WTC11 (cell line): Measurements from ENCODE around the gene CLPSL1. TPM values are rescaled to one million over a fixed set of nuclear protein-coding genes. Genes with fewer than 3 reads are reported as not detected.

Source experiments
- ATAC-seq: fragments of 200-7000 bp; cut with Tn5 transposase; 2 replicates; pipeline ENCODE4 v1.10.0; 2021; ENCODE audit warnings: mild to moderate bottlenecking, moderate library complexity
- Bru-seq: library from RNA; stranded (reverse); fragments of 400-500 nt; gene quantifications from one replicate; lab custom pipeline; 2021; lab: Mats Ljungman, UMichigan
- CTCF ChIA-PET: fragments of 300-600 bp; sonication (Branson Sonifier 250); formaldehyde crosslinking; loops from one replicate; lab custom pipeline; 2021; ENCODE audit warnings: antibody characterized with exemption; lab: Charles Lee
- POLR2A ChIA-PET: fragments of 350-600 bp; sonication (Branson Sonifier 250); formaldehyde crosslinking; loops from one replicate; lab custom pipeline; 2021; ENCODE audit warnings: antibody characterized with exemption; lab: Charles Lee
- DNase-seq: peaks from one replicate; pipeline ENCODE4 v3.0.0; 2021; ENCODE audit warnings: low spot score
- H3K27ac Mint-ChIP-seq: 2 replicates; pipeline ENCODE4 v1.8.0; 2021; ENCODE audit warnings: mixed read lengths
- H3K27me3 Mint-ChIP-seq: 2 replicates; pipeline ENCODE4 v1.8.0; 2021; ENCODE audit warnings: low read depth, mild to moderate bottlenecking, moderate library complexity, mixed read lengths
- H3K36me3 Mint-ChIP-seq: 2 replicates; pipeline ENCODE4 v1.8.0; 2021; ENCODE audit warnings: mixed read lengths
- H3K4me1 Mint-ChIP-seq: 2 replicates; pipeline ENCODE4 v1.8.0; 2022; ENCODE audit warnings: mixed read lengths
- H3K4me3 Mint-ChIP-seq: 2 replicates; pipeline ENCODE4 v1.8.0; 2021; ENCODE audit warnings: mild to moderate bottlenecking, moderate library complexity, mixed read lengths
- H3K9me3 Mint-ChIP-seq: 2 replicates; pipeline ENCODE4 v1.8.0; 2021; ENCODE audit warnings: mixed read lengths
- ARID4B ChIP-seq: sonication (generic); formaldehyde crosslinking; IDR thresholded peaks from 2 replicates; pipeline ENCODE4 v1.8.0; 2023; ENCODE audit warnings: missing genetic modification reagents, mild to moderate bottlenecking, borderline replicate concordance
- ATF3 ChIP-seq: sonication (generic); formaldehyde crosslinking; conservative IDR thresholded peaks from 2 replicates; pipeline ENCODE4 v1.8.1; 2022; ENCODE audit warnings: mild to moderate bottlenecking, missing genetic modification reagents
- ETV6 ChIP-seq: sonication (generic); formaldehyde crosslinking; IDR thresholded peaks from 2 replicates; pipeline ENCODE4 v1.8.1; 2022; ENCODE audit warnings: mild to moderate bottlenecking, missing genetic modification reagents
- FOXJ3 ChIP-seq: sonication (generic); formaldehyde crosslinking; IDR thresholded peaks from 2 replicates; pipeline ENCODE4 v1.9.0; 2021; ENCODE audit warnings: missing genetic modification reagents, mild to moderate bottlenecking, borderline replicate concordance
- FOXP4 ChIP-seq: sonication (generic); formaldehyde crosslinking; IDR thresholded peaks from 2 replicates; pipeline ENCODE4 v1.8.0; 2022; ENCODE audit warnings: mild to moderate bottlenecking, missing genetic modification reagents
- GABPB1 ChIP-seq: sonication (generic); formaldehyde crosslinking; IDR thresholded peaks from 2 replicates; pipeline ENCODE4 v1.8.1; 2023; ENCODE audit warnings: mild to moderate bottlenecking, missing genetic modification reagents
- HMGA2 ChIP-seq: fragments of 250-450 bp; sonication (Bioruptor Pico); IDR thresholded peaks from 2 replicates; pipeline ENCODE4 v1.4.0; 2021; ENCODE audit warnings: mild to moderate bottlenecking, moderate library complexity
- MXD4 ChIP-seq: fragments of 250-450 bp; sonication (Bioruptor Pico); IDR thresholded peaks from 2 replicates; pipeline ENCODE4 v1.8.0; 2021; ENCODE audit warnings: mild to moderate bottlenecking, moderate library complexity, borderline replicate concordance
- NFYB ChIP-seq: sonication (generic); formaldehyde crosslinking; conservative IDR thresholded peaks from 2 replicates; pipeline ENCODE4 v1.8.0; 2022; ENCODE audit warnings: low read depth, missing genetic modification reagents
- PRRX2 ChIP-seq: fragments of 250-450 bp; sonication (Bioruptor Pico); IDR thresholded peaks from 2 replicates; pipeline ENCODE4 v1.8.0; 2021; ENCODE audit warnings: mild to moderate bottlenecking
- STAT6 ChIP-seq: sonication (generic); formaldehyde crosslinking; conservative IDR thresholded peaks from 2 replicates; pipeline ENCODE4 v1.8.1; 2023; ENCODE audit warnings: mild to moderate bottlenecking, low read depth, missing genetic modification reagents, moderate library complexity
- ZNF232 ChIP-seq: sonication (generic); formaldehyde crosslinking; IDR thresholded peaks from 2 replicates; pipeline ENCODE4 v1.8.0; 2022; ENCODE audit warnings: mild to moderate bottlenecking, missing genetic modification reagents
- ZNF317 ChIP-seq: sonication (generic); formaldehyde crosslinking; IDR thresholded peaks from 2 replicates; pipeline ENCODE4 v1.8.1; 2023; ENCODE audit warnings: low read depth, mild to moderate bottlenecking, moderate library complexity, missing genetic modification reagents, borderline replicate concordance
- ZNF512 ChIP-seq: sonication (generic); formaldehyde crosslinking; IDR thresholded peaks from 2 replicates; pipeline ENCODE4 v1.8.1; 2022; ENCODE audit warnings: missing genetic modification reagents, borderline replicate concordance
- long read RNA-seq, 3 experiments: library from RNA in 1 of 3; library from capped mRNA in 1 of 3; library from polyadenylated mRNA in 1 of 3; unstranded in 2 of 3; stranded (forward) in 1 of 3; transcript quantifications; one replicate each; pipeline ENCODE4 v2.0.0, GENCODE V29; 2021
- total RNA-seq: library from RNA; stranded (reverse); gene quantifications from 3 replicates; pipeline ENCODE4 v1.2.3, GENCODE V29; 2021
- TF ChIP-seq, protein P1 (sequence below): sonication (generic); formaldehyde crosslinking; IDR thresholded peaks from 2 replicates; pipeline ENCODE4 v1.8.1; 2023; ENCODE audit warnings: mild to moderate bottlenecking, missing genetic modification reagents, moderate library complexity
- TF ChIP-seq, protein P2 (sequence below): fragments of 250-450 bp; sonication (Bioruptor Pico); IDR thresholded peaks from 2 replicates; pipeline ENCODE4 v1.9.0; 2021; ENCODE audit warnings: mild to moderate bottlenecking
- TF ChIP-seq, protein P3 (sequence below): sonication (generic); formaldehyde crosslinking; IDR thresholded peaks from 2 replicates; pipeline ENCODE4 v1.8.1; 2023; ENCODE audit warnings: mild to moderate bottlenecking, missing genetic modification reagents

Gene CLPSL1, protein sequence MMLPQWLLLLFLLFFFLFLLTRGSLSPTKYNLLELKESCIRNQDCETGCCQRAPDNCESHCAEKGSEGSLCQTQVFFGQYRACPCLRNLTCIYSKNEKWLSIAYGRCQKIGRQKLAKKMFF
- total RNA-seq (0.34 to 0.55 TPM (median 0.42 TPM) in 3 replicates), Bru-seq, nascent RNA (percentile 34 among the genes with signal in this experiment)
- long read RNA-seq, experiment 1, result 0 reads
- long read RNA-seq, experiment 2, partial matches to known transcripts, result 0 of 1 reads
- long read RNA-seq, experiment 2, other reads (novel, unspliced or antisense), result 1 of 1 reads
- long read RNA-seq, experiment 3, result 0 reads

DNA sequence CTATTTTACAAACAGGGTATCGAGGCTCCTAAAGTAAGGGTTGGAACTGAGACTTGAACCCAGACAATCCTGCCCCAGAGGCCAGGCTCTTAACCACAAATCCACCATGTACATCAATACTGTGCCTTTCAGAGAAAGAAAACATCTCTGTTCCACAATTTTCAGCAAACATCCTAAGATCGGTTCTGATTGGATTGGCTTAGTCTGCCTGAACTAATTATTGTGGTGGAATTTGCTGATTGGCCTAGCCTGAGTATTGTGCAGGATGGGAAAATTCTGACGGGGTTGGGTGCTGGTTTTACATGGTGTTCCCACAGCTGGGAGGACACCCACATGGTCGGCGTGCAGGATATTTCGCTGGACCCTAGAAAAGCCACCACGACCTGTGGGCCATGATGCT lies at the start of gene CLPSL1:
Gene CLPSL1 (plus strand): TSS at position 301 of the 400 bp plus-strand sequence. CDS start 92 bp downstream, at position 393.
- POLR2A ChIA-PET, result no interaction called here
- TF ChIP-seq ATF3 (no peak), ARID4B (CRISPR knock-in tag) (no peak), PRRX2 (CRISPR knock-in tag) (no peak), NFYB (no peak), ZNF317 (CRISPR knock-in tag) (no peak), ETV6 (CRISPR knock-in tag) (no peak), ZNF512 (no peak), HMGA2 (no peak), MXD4 (CRISPR knock-in tag) (no peak)
- TF ChIP-seq, protein P1, sequence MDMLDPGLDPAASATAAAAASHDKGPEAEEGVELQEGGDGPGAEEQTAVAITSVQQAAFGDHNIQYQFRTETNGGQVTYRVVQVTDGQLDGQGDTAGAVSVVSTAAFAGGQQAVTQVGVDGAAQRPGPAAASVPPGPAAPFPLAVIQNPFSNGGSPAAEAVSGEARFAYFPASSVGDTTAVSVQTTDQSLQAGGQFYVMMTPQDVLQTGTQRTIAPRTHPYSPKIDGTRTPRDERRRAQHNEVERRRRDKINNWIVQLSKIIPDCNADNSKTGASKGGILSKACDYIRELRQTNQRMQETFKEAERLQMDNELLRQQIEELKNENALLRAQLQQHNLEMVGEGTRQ (CRISPR knock-in tag), result no peak
- TF ChIP-seq, protein P2, sequence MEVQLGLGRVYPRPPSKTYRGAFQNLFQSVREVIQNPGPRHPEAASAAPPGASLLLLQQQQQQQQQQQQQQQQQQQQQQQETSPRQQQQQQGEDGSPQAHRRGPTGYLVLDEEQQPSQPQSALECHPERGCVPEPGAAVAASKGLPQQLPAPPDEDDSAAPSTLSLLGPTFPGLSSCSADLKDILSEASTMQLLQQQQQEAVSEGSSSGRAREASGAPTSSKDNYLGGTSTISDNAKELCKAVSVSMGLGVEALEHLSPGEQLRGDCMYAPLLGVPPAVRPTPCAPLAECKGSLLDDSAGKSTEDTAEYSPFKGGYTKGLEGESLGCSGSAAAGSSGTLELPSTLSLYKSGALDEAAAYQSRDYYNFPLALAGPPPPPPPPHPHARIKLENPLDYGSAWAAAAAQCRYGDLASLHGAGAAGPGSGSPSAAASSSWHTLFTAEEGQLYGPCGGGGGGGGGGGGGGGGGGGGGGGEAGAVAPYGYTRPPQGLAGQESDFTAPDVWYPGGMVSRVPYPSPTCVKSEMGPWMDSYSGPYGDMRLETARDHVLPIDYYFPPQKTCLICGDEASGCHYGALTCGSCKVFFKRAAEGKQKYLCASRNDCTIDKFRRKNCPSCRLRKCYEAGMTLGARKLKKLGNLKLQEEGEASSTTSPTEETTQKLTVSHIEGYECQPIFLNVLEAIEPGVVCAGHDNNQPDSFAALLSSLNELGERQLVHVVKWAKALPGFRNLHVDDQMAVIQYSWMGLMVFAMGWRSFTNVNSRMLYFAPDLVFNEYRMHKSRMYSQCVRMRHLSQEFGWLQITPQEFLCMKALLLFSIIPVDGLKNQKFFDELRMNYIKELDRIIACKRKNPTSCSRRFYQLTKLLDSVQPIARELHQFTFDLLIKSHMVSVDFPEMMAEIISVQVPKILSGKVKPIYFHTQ (CRISPR knock-in tag), result no peak
- TF ChIP-seq, protein P3, sequence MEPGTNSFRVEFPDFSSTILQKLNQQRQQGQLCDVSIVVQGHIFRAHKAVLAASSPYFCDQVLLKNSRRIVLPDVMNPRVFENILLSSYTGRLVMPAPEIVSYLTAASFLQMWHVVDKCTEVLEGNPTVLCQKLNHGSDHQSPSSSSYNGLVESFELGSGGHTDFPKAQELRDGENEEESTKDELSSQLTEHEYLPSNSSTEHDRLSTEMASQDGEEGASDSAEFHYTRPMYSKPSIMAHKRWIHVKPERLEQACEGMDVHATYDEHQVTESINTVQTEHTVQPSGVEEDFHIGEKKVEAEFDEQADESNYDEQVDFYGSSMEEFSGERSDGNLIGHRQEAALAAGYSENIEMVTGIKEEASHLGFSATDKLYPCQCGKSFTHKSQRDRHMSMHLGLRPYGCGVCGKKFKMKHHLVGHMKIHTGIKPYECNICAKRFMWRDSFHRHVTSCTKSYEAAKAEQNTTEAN, result no peak
- no peak for ATAC-seq
- Mint-ChIP-seq H3K27me3 (peaks cover 10% of the 10 kb centered on the region), H3K4me3 (no peak within 1 kb of the TSS), H3K27ac (no peak within 1 kb of the TSS), H3K9me3 (no peaks in the 10 kb centered on the region), H3K36me3 (no peaks in the 10 kb centered on the region), H3K4me1 (peaks cover 15% of the 10 kb centered on the region)
- CTCF ChIA-PET, result no interaction called here
- DNase-seq, result no peak

DNA sequence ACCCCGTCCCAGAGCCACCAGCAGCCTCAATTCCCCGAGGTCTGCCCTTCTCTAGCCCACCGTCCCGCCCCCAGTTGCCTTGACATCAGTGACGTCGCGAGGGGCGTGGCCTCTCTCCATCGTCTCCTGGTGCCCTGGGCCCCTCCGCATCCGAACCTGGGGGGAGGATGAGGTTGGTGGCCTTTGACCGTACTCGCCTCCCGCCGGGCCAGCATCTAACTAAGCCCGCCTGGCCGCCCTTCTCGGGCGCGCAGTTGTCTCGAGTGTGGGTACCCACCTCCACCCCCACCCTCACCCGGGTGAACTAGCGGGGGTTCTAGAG lies 49.4 kb upstream of the CLPSL1 start:
- peak; percentile 62 for ATAC-seq
- peaks cover 63% of the 10 kb centered on the region for H3K4me1 Mint-ChIP-seq
- CTCF ChIA-PET, result interaction anchor here (0.9 to 1.9 kb wide), 2 partner anchors 8 to 147 kb away, joined by 3 to 11 read pairs; no protein-coding TSS in a partner anchor

More for the DNA sequence above, 49.4 kb upstream of the CLPSL1 start:
- H3K9me3 Mint-ChIP-seq, result no peaks in the 10 kb centered on the region
- peak overlapping the region; percentile 68 for H3K27ac Mint-ChIP-seq
- H3K36me3 Mint-ChIP-seq, result no peaks in the 10 kb centered on the region
- DNase-seq, result peak; percentile 99
- TF ChIP-seq ETV6 (CRISPR knock-in tag), result 0 out of 2 replicates have a peak, but pooled peaks have one; percentile 6
- TF ChIP-seq FOXP4 (CRISPR knock-in tag), result no peak; the same call in 1 of the 2 replicates
- no peak for TF ChIP-seq ZNF232 (CRISPR knock-in tag)
- TF ChIP-seq GABPB1 (CRISPR knock-in tag), result 0 out of 2 replicates have a peak, but pooled peaks have one; percentile 8
- no peak for TF ChIP-seq FOXJ3 (CRISPR knock-in tag)
- no peak for TF ChIP-seq STAT6 (CRISPR knock-in tag)
- POLR2A ChIA-PET, result interaction anchor here (1.7 kb wide), 1 partner anchor 13 kb away, joined by 8 read pairs; no protein-coding TSS in a partner anchor
- H3K27me3 Mint-ChIP-seq, result peaks cover 17% of the 10 kb centered on the region
- peak overlapping the region; percentile 81 for H3K4me3 Mint-ChIP-seq
